ENCODE results near the gene ABCB1. TPM values are rescaled to one million over a fixed set of nuclear protein-coding genes. Genes with fewer than 3 reads are reported as not detected.
A peak's percentile ranks its signal among the peaks of the same experiment; 100 is the strongest.

ABCB1 gene
- total RNA-seq, 1 donor = 0.86 TPM

GRCh38 chr7:87480386-87480785 is 120.3 kb downstream of the ABCB1 start:
- TF ChIP-seq CTCF (IDR thresholded peaks at IDR 0.05; ENCODE audit: insufficient read depth, low read depth, low read length) = no peak
- no peak for DNase-seq (ENCODE audit: low read depth)
- no peak overlapping the region for H3K4me3 ChIP-seq (ENCODE audit: low read depth, low read length)

GRCh38 chr7:87479951-87480350 is 120.7 kb downstream of the ABCB1 start:
- no peak for TF ChIP-seq CTCF (IDR thresholded peaks at IDR 0.05; ENCODE audit: insufficient read depth, low read depth, low read length)
- DNase-seq (ENCODE audit: low read depth) = no peak
- no peak overlapping the region for H3K4me3 ChIP-seq (ENCODE audit: low read depth, low read length)

- TF ChIP-seq CTCF (IDR thresholded peaks at IDR 0.05; ENCODE audit: insufficient read depth, low read depth, low read length) = no peak
- H3K4me3 ChIP-seq (ENCODE audit: low read depth, low read length) = no peak overlapping the region
- no peak for DNase-seq (ENCODE audit: low read depth)
Observed at GRCh38 chr7:87476179-87476557, 124.5 kb downstream of the ABCB1 start.

- no peak for TF ChIP-seq CTCF (IDR thresholded peaks at IDR 0.05; ENCODE audit: insufficient read depth, low read depth, low read length)
- DNase-seq (ENCODE audit: low read depth) = no peak
- H3K4me3 ChIP-seq (ENCODE audit: low read depth, low read length) = peak within 1 kb of the TSS; percentile 9
Observed at GRCh38 chr7:87475359-87476178, 125.1 kb downstream of the ABCB1 start, which contains the start of gene ABCB4. Gene ABCB4 (minus strand): TSS chr7:87475680. CDS start chr7:87475465, 215 bp downstream.

GRCh38 chr7:87474533-87475358 is 125.9 kb downstream of the ABCB1 start:
- no peak for TF ChIP-seq CTCF (IDR thresholded peaks at IDR 0.05; ENCODE audit: insufficient read depth, low read depth, low read length)
- no peak overlapping the region for H3K4me3 ChIP-seq (ENCODE audit: low read depth, low read length)
- peak; percentile 3 for DNase-seq (ENCODE audit: low read depth)

GRCh38 chr7:87473986-87474385 is 126.7 kb downstream of the ABCB1 start:
- DNase-seq (ENCODE audit: low read depth) = no peak
- no peak overlapping the region for H3K4me3 ChIP-seq (ENCODE audit: low read depth, low read length)
- no peak for TF ChIP-seq CTCF (IDR thresholded peaks at IDR 0.05; ENCODE audit: insufficient read depth, low read depth, low read length)
